Amygdala (tissue), 56 donors: Measurements from ENCODE around the gene OR5W2.
"Not testable (repeated sequence)": the region's sequence is repeated elsewhere in the genome, so short reads cannot be mapped to it uniquely, and the experiment has no call there.

Source experiments
- DNase-seq, 56 donors: peaks; one replicate each; lab custom pipeline; 2025; lab: John Stamatoyannopoulos, UW

OR5W2 gene

DNA sequence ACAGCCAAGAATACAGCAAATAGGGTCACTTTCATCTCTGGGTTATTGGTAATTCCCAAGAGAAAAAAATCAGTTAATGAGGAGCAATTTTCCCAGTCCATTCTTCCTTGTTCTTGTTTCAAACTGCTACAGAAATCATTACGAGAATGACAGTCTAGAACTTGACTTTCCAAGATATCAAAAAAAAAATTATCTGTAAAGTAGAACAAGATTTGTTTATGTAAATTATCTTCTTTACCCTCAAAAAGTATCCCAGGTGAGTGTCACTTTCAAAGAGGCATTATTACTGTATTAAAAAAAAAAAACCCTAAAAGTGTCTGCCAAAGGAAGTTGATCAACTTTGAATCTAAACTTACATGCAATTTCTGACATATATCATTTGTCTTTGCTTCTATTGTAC lies at the start of gene OR5W2:
Gene OR5W2 (minus strand): TSS at position 101 of the 400 bp plus-strand sequence. CDS start 0 bp downstream, at position 101.
- no peak for DNase-seq

- no peak for DNase-seq
Measured at GRCh38 chr11:55956521-55956920, 42.1 kb upstream of the OR5W2 start.

GRCh38 chr11:55949330-55949729 lies 34.9 kb upstream of the OR5W2 start:
- no peak for DNase-seq

GRCh38 chr11:55942785-55943392 lies 28.5 kb upstream of the OR5W2 start:
- DNase-seq = peak in 1 of 56 donors; percentile 8

DNA sequence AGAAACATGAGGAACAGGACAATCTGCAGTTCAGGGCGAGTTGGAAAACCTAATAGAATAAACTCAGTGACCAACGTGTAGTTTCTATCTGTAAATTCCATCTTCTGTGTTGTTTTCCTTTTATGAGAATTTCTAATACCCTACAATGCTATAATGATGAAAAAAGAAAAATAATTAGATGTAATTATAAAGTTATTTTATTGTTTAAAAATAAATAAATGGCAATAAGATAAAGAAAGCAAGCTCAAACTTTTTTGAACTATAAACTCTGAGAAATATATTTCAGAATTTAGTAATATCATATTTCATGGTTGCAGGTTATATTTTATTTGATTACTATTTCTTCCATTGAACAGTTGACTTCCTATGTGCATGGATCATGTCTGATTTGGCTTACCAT lies 21.9 kb upstream of the OR5W2 start, which contains the start of gene OR5I1:
Gene OR5I1 (minus strand): TSS at position 101 of the 400 bp plus-strand sequence. CDS start 0 bp downstream, at position 101.
- no peak for DNase-seq

DNA sequence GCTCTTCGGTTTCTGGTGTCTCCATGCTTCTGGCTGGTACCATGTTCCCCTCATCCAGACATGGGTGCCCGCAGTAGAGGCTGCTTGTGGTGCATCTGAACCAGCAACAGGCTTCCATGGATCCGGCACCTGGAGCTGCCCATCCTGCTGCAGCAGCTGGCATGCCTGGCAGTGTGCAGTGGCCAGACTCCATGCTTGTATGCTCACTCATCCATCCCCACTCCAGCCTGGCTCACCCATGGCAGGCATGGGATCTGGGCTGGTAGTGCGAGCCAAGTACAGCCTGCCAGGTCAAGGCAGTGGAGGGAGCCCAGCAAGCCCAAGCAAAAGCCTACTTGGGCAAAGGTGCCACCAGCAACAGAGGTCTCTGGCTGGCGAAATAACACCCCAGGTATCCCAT lies 6.2 kb upstream of the OR5W2 start:
- DNase-seq = no peak

- no peak for DNase-seq
Measured at GRCh38 chr11:55902308-55902707, 12.1 kb downstream of the OR5W2 start.

GRCh38 chr11:55895216-55895615 lies 19.2 kb downstream of the OR5W2 start:
- DNase-seq = no peak

- not testable (repeated sequence) for DNase-seq
Measured at GRCh38 chr11:55885481-55885880, 28.9 kb downstream of the OR5W2 start.

- not testable (repeated sequence) for DNase-seq
Measured at GRCh38 chr11:55884995-55885394, 29.4 kb downstream of the OR5W2 start.

- not testable (repeated sequence) for DNase-seq
Measured at GRCh38 chr11:55882997-55883396, 31.4 kb downstream of the OR5W2 start, which contains the start of gene TRIM51. TSS of gene TRIM51 (plus strand) at chr11:55883297. CDS start at chr11:55885429, 2,132 bp downstream.

DNA sequence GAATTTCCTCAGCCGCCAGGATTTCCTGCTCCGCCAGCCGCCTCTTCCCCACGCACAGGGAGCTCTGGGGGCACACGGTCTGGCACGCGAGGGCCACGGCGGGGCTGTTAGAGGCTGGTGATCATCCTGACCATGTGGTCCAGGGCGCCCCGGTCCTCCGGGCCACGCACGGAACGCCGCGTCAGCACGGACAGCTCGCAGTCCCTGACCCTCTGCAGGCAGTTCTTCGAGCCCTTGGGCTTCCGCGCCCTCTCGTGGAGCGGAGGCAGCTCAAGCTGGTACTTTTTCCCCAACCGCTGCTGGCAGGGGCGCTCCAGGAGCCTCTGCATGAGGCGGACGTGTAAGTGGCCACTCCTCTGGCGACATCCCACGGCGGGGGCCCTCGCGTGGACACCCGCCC lies 41.2 kb downstream of the OR5W2 start:
- DNase-seq = not testable (repeated sequence)

GRCh38 chr11:55872731-55873130 lies 41.7 kb downstream of the OR5W2 start:
- DNase-seq = not testable (repeated sequence)

- DNase-seq = not testable (repeated sequence)
Measured at GRCh38 chr11:55867354-55867753, 47.0 kb downstream of the OR5W2 start.
